GM19452 (cell line): ENCODE results near the gene SFRP4.
"Not testable (repeated sequence)": the region's sequence is repeated elsewhere in the genome, so short reads cannot be mapped to it uniquely, and the experiment has no call there.

ENCODE experiments used
- ATAC-seq: cut with Tn5 transposase; IDR thresholded peaks from one replicate; pipeline ENCODE4 v1.9.1; 2021; ENCODE audit not compliant: unreplicated experiment

The SFRP4 gene

DNA sequence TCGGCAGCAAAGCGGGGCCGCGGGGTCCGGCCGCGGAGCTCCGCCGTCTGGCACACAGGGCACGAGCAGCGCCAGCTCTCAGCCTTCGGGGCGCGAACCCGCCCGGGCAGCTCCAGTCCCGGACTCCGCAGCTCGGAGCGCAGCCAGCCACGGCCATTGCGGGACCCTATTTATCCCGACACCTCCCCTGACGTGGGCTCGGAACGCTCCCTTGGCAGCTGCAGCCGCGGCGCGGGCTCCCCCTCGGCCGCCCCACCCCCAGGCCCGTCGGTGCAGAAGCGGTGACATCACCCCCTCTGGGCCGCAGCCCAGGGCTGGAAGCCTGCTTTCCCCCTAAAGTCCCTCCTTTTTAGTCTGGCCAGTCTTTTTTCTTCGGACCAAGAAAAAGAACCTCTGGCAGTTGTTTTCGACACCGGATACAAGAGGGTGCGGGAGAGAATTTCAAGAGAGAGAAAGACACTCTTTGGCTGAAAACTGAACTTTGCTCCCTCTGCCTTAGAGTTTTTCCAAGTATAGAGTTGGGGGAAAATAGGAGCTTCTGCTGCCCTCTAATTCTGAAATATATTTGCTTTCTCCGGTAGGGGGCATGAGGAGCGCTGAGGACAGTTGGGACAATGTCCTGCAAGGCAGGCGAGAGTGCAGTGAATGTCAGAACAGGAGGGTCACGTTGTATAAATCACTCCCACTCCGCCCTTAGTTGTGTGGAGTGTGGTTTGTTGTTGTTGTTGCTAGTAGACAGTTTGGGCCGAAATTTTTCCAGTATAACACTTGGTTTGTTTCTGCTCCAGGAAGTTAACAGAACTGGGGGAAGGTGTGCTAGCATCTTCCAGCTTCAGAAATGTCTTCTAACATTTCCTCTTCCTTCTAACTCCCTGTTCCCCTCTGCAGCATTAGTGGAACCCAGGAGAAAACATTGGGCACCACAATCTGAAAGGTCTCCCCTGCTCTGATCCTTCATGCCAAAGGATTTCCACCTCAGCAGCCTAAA lies at the start of gene SFRP4:
SFRP4 (minus strand) TSS at position 145 of the 988 bp plus-strand sequence. CDS start 280 bp downstream, outside the sequence.
- ATAC-seq = no peak

DNA sequence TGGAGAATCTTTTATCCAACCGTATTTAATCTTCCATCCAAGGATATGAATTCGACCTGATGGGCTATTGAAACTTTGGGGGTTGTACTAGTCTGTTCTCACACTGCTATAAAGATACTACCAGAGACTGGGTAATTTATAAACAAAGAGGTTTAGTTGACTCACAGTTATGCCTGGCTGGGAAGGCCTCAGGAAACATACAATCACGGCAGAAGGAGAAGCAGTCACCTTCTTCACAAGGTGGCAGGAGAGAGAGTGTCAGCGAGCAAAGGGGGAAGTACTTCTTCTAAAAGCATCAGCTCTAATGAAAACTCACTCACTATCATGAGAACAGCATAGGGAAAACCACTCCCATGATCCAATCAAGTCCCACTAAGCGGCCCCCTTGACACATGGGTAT lies 47.6 kb upstream of the SFRP4 start:
- no peak for ATAC-seq

DNA sequence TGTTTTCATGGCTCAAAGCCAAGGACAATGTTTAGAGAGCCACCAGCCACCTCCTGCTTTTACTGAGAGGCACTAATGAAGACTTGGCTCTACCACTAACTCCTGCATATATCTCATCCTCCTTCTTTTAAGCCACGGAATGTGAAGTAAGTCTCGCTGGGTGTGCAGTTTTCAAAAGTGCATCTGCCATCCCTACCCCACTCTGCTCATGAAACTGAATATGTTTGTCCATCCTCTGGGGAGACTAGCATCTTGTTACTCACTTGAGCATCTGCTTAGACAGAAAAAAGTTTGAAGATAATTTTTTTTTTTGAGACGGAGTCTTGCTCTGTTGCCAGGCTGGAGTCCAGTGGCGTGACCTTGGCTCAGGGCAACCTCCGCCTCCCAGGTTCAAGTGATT lies 44.6 kb upstream of the SFRP4 start:
- no peak for ATAC-seq

DNA sequence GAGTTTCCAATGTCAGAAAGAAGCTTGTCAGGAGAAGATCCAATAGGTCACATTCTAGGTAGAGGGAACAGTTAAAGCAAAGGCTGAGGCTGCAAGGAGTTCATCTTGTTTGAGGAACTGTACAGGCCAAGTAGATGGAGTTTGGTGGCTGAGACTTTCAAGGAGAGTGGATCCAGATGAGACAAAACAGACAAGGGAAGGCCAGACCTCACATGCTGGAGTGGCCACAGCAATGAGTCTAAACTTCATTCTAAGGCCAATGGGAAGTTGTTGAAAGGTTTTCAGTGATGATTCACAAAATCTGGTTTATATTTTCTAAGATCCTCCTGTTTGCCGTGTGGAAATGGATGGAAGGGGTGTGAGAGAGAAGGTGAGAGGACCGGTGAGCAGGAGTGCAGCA lies 43.9 kb upstream of the SFRP4 start:
- ATAC-seq = no peak

DNA sequence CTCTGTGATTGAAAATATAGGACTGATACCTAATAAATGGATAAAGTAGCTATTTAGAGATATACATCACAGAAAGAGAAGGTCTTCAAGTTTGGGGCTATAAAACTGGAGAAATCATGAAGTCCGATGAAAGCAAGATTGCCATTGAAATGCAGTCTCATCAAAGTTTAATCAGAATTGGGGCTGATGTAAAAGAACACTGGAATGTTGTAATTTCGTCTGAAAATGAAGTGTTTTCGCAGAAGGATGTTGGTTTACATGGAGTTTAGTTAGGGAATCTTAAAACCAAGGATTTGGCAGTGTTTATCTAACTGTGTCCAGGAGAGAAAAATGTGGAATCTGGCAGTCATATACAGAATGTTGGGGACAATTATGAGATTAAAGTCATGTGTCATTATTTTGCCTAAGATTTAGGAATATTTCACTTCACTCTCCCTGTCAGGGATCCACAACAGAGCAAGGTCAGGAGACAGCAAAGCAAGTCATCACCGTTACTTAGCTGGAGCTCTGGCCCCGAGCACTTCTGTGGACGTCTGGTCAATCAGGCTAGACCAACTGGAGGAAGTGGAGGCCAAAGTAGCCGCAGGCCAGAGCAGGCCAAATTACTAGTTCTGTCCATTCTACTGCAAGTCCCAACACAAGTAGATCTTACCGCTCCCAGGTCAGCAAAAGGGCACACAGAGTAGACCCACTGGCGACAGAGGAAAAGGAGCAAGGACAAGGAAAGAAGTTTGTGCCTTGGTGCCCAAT lies 40.8 kb upstream of the SFRP4 start:
- ATAC-seq = no peak

DNA sequence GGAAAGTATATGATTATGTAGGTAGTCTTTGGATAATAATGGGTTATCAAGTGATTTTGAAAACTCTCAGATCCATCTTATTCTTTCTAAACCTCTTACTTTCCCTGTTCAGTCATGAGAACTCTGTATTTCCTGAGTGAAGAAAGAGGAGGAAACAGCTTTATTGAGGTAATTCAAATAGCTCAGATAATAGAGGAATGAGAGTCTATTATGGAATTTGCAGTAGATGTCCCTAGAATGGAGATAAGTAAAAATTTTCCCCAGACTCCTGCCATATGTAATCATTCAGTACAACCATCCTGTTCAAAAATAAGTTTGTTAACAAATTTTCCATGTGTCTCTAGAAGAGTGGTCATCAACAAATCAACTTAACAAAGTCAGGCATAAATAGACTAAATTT lies 40.2 kb upstream of the SFRP4 start:
- no peak for ATAC-seq

DNA sequence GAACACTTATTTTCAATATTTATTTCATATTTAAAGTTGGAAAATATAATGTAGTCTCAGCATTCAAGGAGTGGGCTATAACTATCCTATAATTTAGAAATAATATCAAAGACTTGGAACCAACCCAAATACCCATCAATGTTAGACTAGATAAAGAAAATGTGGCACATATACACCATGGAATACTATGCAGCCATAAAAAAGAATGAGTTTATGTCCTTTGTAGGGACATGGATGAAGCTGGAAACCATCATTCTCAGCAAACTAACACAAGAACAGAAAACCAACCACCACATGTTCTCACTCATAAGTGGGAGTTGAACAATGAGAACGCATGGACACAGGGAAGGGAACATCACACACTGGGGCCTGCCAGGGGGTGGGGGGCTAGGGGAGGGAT lies 37.6 kb upstream of the SFRP4 start:
- not testable (repeated sequence) for ATAC-seq

DNA sequence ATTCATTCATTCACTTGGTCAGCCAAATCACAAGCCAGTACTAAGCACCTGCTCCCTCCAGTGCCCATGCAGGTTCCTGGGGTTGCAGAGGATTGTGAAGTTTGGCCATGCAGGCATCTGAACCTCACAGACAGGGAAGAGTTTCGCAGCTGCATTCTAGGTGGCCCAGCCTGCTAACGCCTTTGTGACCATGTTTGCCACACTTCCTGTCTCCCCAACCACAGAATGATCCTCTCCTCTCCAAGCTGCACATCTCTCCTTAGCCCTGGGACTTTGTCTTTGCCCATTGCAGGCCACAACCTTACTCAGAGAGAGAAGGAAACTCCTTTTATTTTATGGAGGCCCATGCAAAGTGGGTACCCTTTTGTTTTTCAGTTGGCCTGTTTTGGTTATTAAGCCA lies 35.6 kb upstream of the SFRP4 start:
- ATAC-seq = no peak

DNA sequence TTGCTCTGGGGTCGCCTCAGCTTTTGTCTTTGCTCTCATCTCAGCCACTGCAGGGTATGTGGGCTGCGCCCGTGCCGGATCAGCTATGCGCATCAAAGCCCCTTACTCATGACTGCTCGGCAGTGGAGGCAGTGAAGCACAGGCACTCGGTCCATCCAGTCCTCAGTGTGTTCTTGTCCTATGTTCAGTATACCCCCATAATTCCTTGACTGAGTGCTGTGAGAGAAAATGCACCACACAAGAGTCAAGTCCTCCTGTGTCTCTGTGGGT lies 31.3 kb upstream of the SFRP4 start:
- no peak for ATAC-seq

DNA sequence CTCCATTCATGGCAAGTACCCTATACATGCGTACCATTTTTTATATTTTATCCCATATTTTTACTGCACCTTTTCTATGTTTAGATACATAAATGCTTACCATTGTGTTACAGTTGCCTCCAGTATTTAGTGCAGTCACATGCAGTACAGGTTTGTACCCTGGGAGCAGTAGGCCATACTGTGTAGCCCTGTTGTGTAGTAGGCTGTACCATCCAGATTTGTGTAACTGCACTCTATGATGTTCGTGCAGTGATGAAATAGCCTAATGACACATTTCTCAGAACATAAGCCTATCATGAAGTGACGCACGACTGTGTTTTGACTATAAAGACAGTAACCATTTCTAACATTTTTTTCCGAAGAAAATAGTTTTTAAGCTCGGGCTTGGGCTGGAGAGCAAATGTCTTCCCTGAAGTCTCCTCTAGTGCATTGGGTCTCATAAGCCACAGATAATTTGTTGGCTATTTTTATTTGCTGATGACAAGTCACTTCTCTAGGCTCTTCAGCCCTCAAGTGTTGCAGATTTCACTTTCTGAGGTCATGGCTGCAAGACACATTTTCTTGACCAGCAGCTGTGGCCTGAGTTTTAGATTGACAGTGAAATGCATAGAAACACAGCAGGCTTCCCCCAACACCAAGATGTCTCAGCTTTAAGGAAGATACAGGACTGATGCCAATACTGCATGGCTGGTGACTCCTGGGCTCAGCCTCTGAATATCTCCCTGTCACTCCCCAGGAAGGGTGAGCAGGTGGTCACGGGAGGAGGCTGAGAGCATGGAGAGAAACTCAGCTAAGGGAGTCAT lies 30.7 kb upstream of the SFRP4 start:
- ATAC-seq = no peak

DNA sequence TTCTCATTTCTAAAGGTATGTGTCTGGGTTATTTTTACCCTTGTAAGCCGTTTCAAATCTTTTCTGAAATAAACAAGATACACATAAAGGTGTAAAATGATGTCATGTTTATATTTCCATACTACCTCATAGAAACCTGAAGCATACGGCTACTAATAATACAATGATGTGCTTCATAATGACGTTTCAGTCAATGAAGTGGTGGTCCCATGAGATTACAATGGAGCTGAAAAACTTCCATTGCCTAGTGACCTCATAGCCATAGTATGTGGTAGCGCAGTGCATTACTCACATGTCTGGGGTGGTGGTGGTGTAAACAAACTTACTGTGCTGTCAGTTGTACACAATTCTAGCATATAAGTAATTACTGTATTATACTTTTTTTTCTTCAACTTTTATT lies 28.7 kb upstream of the SFRP4 start:
- ATAC-seq = no peak

DNA sequence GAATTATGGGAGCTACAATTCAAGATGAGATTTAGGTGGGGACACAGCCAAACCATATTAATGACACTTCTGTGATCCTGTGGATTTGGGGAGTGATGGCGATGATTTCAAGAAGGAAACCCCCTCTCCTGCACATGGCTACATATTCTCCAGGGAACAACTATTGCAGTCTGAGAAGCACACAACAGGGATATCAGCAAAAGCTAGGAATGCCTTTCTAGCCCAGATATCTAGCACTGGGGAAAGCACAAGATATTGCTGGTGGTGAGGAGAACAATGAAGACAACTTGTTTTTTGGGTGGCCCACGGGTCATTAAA lies 28.1 kb upstream of the SFRP4 start:
- no peak for ATAC-seq

DNA sequence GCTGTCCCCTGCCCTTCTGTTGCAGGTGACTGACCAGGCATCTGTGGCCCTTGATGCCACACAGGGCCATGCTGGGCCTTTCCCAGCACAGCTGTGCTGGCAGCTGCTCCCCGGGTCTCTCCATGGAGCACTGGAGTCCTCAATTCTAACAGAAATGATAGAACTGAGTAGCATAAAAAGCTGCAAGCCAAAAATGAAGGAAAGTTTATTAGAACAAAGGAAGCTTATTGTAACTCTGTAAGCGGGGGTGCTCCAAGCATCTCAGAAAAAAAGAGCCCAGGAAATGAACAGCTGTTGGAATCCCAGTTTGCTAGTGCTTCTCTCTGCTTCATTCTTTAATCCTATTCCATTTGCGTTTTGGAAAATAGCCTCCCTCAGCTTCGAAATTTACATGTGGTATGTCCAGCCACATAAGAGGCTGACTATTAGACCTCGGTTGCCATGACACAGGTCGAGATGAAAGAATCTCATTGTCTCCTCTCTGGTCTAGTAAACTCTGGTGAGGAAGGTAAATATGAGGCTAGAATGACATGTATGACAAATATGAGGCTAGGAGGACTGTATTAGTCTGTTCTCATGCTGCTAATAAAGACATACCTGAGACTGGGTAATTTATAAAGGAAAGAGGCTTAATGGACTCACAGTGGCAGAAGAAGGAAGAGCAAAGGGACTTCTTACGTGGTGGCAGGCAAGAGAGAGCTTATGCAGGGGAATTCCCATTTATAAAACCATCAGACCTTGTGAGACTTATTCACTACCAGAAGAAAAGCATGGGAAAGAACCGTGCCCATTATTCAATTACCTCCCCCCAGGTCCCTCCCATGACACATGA lies 27.5 kb upstream of the SFRP4 start:
- ATAC-seq = no peak

DNA sequence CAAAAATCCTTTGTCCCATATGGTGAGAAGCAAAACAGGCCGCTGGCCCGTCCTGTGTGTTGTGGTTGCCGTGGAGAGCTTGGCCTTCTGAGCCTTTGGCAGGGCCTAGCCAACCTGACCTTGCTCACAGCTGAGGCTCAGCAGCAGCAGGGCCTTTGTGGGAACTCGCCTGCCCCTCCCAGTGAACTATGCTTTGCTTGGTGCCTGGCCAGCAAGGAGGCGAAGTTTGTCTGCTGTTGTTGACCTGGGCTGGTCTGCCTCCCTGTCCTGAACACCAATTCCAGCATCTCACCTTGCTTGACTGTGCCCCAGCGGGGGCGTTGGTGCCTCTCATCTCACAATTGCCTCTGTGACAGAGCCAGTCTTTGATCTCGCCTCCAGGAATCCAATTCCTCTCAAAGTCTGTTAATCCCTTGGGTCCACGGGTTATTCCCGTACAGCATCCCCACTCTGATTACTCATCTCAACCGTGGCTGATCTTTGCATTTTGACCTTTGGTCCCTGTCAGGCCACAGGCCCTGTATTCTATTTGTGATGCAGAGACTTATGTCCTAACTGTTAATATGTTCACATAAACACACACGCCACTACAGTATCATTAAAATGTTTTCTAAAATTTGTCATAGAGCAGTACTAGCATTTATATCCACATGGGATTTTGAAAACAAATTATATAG lies 26.5 kb upstream of the SFRP4 start:
- no peak for ATAC-seq

DNA sequence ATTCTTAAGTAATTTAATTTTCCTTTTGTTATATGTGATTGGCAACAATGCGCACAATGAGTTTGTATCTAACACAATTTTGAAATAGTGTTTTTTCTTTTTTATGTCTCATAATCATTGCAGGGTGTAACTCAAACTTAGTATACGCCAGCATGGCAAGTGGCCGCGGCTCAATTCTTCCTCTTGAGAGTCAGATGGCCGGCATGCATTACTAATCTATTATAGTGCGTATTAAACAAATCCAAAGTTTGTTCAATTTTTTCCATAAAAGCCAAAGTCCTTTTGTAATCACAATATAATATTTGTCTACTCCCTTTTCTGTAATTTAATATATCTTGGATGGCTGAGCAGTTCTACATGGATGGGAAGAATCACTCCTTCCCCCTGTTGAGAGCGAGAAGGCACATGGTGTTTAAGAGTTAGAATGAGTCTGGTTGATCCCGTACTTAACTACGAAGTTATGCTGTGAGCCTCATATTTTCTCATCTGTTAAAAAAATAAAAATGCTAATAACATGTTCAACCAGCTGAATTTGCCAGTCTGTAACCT lies 16.5 kb upstream of the SFRP4 start:
- no peak for ATAC-seq

DNA sequence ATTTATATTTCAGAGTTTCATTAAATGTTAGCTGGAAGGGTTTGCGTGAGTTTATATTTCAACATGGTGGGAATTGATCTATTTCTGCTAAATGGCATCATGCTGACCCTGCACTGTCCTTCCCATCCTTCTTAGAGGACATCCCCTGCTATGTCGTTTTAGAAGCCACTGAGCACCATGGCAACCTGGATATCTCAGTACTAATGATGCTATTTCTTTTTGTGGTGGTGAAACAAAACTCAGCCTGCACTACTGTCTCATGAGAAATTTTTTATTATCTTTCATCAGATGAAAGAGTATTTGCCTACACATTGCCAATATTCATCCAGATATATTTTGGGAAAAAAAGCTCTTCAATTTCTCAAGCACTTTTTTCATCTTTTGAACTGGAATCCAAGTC lies 15.9 kb upstream of the SFRP4 start:
- no peak for ATAC-seq

DNA sequence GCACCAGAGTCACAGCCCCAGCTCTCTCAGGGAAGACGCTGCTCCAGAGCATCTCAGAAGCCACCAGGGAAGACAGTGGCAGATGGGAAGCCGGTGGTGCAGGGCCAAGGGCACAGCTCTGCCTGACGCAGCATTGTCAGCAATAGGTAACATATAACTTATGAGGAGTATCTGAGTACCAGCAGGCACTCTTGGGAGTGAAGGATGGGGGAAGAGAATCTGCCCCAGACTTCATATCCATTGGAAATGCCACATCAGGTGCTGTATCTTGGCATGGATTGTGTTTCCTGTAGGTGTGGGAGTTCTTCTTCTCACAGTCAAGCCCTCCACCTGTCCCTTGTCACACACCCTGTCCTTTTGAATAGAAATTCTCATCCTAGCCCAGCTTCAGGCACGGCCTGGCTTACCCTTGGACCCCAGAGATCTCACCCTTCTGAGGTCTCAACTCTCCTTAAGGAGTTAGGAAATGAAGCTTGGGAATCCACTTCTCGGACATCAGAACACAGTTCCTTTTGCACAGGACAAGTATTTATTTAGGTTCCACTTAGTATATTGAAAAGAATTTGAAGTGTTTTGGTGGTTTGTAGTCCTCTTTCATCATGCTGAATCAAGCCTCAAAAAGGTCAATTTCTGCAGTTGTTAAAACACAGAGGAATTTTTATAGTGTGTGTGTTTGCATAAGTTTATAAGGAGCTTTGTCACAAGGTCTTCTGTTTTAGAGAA lies 13.8 kb upstream of the SFRP4 start:
- ATAC-seq = no peak

DNA sequence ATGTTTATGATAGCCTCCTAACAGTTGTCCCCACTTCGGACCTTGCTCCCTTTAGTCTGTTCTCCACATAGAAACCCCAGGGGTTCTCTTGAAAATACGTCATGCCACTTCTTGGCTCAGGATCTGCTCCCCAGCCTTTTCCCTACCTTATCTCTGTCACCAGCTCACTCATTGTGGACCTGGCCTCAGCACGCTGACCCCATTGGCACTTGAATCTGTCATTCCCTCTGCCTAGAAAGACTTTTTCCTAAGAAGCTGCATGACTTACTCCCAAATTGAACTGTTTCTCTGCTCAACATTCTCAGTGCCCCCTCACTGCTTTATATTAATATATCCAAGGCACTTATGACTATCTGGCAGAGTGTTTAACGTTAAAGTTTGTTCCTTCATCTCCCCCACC lies 12.3 kb upstream of the SFRP4 start:
- no peak for ATAC-seq

DNA sequence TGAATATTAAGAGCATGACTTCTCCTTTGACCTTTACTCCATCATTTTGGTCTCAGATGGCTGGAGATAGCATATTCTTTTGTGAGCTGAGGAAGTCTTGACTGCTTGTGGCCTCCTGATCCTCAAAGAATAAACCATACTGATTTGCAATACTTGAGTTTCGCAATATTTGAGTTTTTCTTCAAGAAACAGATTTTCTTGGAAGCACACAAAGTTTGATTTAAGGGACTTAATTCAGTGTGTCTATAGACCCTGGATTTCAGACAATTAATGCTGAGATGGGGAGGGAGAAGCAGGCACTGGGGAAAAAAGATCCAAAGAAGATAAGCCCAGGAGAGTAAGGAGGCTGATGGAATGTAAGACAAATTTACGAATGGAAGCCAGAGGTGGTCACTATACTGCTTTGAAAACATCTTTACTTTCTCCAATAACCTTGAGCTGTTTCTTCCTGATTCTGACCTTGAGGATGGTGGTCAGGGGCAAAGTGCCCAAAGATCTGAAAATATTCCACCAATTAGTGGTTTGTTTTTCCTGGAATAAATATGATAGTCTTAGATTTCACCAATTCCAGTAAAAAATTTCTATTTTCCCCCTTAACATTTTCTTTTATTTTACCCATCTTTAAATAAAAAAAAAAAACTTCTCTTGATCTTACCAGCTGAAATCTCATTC lies 11.3 kb upstream of the SFRP4 start:
- no peak for ATAC-seq
